Measurements from ENCODE around the gene TMEM181.
A peak's percentile ranks its signal among the peaks of the same experiment; 100 is the strongest.
"Not testable (repeated sequence)": the region's sequence is repeated elsewhere in the genome, so short reads cannot be mapped to it uniquely, and the experiment has no call there.

TMEM181 gene

DNA sequence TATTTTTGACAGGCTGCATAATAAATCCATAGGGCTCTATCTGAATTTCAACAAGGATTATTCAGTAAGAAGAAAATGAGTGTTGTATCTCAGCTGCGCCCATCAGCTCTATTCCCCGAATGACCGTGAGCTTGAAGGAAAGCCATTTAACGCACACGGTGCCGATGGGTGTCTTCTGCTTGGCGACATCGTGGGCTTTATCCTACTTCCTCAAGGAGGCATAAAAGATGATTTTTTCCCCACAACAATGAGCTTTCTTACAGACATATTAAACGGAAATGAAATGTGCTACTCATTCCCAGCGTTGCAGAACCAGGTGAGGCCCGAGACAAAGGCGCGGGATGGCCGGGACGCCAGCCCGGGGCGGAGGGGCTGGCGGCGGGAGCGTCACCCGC lies 83.9 kb downstream of the TMEM181 start:
- DNase-seq: no peak

GRCh38 chr6:158644231-158645063 lies 84.6 kb downstream of the TMEM181 start, which contains the start of gene DYNLT1:
Gene DYNLT1, minus strand, starts transcription at chr6:158644743. Its CDS starts 35 bp downstream, at chr6:158644708.
- DNase-seq: peak; percentile 92 to 97

DNA sequence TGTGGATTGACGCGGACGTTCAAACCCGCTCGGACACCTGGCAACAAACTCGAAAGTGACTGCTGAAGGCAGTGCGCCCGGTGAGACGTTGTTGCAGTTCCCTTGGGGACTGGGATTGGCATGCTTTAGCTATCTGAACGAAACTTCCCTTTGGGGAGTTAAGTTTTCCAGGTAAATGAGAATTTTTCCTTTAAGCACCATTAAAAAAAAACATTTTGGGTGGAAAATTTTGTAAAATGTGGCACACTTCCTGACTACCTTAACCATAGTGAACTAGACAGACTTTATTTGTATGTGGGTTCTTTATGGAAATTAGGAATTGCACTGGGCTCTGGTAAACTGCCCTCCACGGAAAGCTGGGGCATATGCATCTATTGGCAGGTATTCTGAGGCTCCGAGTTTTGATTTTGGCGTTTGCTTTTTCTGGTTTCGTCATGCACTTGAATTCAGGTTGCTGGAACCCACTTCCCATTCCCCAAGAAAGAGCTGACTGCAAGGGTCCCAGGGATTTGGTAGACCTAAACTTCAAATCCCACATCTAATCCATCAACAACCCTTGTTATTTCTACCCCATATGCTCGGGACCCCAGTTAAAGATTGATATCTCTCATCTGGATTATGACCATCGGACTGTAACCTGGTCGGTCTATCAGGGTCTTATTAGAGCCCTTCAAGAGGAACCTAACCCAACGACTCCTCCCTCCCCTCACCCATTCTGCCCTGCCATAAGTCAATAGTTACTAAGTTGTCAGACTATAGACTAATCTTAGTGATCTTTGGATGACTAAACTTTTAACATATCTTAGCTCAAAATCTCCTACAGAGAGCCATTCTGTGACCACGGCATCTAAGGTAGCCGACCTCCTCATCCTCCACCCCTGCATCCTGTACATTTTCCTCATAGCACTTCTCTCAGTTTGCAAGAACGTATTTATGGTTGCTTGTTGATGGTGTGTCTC lies 85.5 kb downstream of the TMEM181 start:
- peak in 1 of 2 experiments; percentile 79 for DNase-seq

- no peak for DNase-seq
These were observed 86.4 kb downstream of the TMEM181 start for GRCh38 chr6:158646023-158646910.

- no peak for DNase-seq
These were observed 87.6 kb downstream of the TMEM181 start for GRCh38 chr6:158647501-158647900.

DNA sequence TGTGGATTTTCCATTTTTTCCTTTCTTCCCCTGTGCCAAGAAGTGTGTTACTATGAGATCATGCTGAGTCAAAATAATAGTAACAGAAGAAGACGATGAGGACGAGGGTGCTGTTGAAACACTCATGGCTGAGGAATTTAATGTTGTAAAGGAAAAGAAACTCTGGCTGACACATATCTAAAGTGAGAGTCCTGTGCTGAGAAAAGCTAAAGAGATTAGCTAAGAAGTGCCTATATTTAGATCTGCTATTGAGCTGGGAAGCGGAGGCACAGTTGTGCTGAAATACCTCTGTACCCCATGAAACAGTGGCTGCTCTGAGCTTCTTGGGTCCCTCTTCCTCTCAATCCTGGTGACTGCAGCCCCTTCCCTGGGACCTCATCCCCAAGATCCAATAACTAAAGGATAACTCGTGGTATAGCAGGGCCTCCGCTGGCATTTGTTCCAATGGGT lies 88.8 kb downstream of the TMEM181 start:
- no peak for DNase-seq

DNA sequence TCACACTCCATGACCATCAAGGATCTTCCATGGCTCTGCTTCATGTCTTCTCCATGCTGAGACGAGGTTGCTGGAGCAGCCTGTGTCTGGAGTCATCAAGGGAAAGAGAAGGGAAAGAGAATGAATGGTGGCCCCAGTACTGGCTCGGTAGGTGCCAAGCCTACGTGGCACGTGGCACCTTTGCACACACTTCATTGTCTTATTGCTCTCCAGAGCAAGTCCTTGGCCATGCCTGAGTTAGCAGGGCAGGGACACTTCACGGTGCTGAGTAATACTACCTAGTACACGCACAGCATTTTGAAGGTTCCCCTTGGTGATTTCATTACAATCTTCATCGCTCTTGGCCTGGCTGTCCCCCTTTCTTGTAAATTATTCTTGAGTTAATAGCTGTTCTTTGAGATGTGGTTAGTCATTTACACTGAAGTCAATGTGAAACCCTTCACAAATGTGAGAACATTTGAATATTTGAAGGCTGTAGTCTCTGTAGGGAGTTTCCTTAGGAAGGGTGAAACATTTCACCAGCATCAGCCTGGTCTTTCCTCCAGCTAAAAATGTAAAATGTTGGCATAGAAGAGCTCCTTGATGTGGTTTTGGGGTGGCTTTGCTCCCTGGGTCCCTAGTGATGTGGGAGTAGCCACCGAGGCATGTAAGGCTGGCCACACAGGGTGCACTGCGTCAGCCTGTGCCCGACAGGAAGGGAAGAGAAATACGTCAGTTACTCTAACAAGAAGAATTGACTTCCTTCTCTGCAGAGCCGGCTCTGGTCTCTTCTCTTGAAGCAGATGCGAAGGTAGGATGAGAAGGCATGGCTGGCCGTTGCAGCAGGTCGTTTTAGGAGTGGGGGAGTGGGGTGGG lies 89.6 kb downstream of the TMEM181 start, which contains the start of gene SYTL3:
Gene SYTL3 (plus strand): TSS at position 766 of the 855 bp plus-strand sequence. CDS start 13,215 bp downstream, outside the sequence.
- DNase-seq: peak in 1 of 2 experiments; percentile 31

- DNase-seq: not testable (repeated sequence)
These were observed 92.3 kb downstream of the TMEM181 start for GRCh38 chr6:158651981-158652737.

- no peak for DNase-seq
These were observed 93.9 kb downstream of the TMEM181 start for GRCh38 chr6:158653577-158654354.

DNA sequence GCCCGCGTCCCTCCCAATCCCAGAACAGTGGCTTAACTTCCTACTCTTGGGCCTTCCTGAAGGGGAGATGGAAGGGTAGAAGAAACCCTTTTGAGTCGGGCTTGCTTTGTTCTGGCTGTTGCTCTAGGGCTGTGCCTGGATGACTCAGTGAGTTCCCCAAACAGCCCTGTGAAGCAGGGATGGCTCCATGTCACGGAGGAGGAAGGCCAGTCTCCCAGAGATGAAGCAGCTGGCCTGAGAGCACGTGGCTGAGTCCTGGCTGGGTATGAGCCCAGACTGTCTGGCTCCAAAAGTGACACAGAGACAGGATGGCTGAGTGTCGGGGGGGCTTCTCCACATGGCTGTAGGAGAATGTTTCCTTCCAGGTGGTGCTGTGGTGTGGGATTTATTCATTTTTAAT lies 94.6 kb downstream of the TMEM181 start:
- DNase-seq: no peak

DNA sequence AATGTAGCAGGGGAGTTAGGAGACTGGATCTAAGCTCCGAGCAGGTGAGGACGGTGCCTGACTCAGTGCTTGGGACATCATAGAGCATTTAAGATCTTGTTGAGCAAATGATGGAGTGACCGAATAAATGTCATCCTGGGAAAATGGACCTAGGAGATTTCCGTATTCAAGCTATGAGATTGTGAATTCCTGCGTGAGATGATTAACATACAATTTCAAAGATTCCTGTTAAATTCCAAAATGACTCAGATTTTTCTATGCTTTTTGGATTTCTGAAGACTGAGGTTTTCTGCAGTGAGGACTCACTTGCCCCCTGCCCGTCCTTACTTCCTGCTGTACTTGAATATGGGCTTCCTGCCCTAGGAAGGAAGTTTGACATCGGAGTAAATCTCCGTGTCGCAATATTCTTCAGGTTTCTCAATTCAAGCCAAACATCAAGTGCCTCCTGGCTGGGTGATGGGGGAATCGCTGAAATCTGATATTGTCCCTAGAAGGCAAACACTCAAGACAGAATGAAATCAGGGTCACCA lies 95.1 kb downstream of the TMEM181 start:
- no peak for DNase-seq

DNA sequence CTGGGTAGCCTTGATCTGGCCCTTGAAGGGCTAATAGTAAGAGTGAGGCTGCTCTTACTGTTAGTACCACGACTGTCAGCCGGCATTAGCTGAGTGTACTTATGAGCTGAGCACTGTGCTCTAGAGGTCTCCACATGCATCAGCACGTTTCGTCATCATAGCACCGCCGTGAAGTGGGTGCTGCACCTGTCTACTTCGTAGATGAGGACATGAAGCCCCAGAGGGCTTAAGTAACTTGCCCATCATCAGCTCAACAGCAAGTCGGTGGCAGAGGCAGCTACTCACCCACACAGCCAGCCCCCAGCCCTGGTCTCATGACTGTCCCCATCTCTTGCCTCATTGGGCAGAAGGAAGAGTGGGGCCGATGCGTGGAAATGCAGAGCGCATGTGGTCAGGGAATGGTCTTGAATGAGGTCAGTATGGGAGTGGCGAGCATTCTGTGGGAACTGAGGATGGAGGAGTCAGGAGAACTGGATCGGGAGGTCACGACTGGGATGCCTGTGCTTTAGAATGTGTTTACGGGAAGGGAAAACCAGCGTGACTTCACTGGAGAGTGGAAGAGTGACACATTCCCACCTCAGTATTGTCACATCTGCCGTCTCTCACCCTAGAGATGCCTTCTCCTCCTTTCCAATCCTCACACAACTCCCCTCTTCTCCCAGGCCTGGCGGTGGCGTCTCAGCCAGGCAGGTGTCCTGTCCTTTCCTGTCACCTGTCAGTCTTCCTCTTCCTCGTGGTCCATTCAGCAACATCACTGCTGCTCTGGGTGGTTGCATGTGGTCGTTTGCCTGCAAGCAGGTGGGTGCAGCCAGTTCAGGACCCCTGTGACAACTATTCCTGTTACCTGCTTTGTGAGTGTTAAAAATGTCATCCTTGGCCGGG lies 95.9 kb downstream of the TMEM181 start:
- no peak for DNase-seq

GRCh38 chr6:158656986-158657385 lies 97.1 kb downstream of the TMEM181 start:
- DNase-seq: not testable (repeated sequence)

- peak; percentile 30 to 66 for DNase-seq
These were observed 100.5 kb downstream of the TMEM181 start for GRCh38 chr6:158660333-158660754.

- peak in 1 of 2 experiments; percentile 25 for DNase-seq
These were observed 101.3 kb downstream of the TMEM181 start for GRCh38 chr6:158661156-158661685.

DNA sequence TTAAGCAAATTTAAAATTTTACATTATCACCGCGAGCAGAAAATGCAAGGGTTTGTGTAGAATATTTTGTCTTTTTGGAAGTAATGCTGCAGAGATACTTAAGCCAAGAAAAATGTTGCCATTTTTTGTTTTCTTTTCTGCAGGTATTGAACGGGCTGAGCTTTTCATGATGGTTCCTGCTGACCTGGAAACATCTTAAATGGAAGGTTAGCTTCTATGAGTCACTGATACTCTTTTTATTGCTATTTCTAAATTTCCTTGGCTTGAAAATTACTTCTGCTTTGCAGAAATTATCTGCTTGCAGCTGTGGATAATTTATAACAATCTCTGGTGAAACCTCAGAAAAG lies 102.7 kb downstream of the TMEM181 start:
- DNase-seq: no peak

DNA sequence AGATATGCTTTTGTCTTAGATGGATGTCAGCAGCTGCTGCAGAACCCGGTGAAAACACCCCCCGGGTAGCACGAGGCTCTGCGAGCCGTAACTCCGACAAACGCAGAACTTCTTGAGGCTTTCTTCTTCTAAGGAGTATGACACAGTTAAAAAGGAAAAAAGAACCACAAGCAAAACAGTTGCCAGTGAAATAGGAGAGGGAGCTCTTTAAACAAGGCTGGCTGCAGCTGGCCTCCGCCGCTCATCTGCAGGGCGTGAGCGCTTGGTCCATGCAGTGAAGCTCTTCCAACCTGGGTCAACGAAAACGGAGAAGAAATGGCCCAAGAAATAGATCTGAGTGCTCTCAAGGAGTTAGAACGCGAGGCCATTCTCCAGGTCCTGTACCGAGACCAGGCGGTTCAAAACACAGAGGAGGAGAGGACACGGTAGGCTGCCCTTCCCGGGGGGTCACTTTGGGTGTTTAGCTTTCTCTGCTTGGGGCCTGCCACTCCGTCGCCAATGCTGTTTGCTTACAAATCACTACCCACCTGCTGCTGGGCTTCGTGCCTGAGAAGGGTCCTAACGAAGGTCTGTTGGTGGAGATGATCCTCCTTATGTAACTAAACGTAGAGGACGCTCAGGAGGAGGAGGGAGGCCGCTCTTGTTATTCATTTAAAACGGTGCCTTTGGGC lies 103.2 kb downstream of the TMEM181 start:
- DNase-seq: peak in 1 of 2 experiments; percentile 34

Data from NCI-H526 (cell line).